Left ventricle myocardium inferior (tissue), 1 donor: ENCODE measurements around the gene EXTL1. TPM values are rescaled to one million over a fixed set of nuclear protein-coding genes. Genes with fewer than 3 reads are reported as not detected.

Source experiments
- DNase-seq: peaks from one replicate; pipeline ENCODE4 v3.0.0-alpha.2; 2020
- H3K27ac ChIP-seq: fragments of 200-600 bp; replicated peaks from 2 replicates; pipeline ENCODE4 v1.8.0; 2021
- H3K27me3 ChIP-seq: fragments of 200-600 bp; 2 replicates; pipeline ENCODE4 v1.8.0; 2021; ENCODE audit warnings: low read depth
- H3K36me3 ChIP-seq: fragments of 200-600 bp; 2 replicates; pipeline ENCODE4 v1.8.0; 2021
- H3K4me1 ChIP-seq: fragments of 200-600 bp; 2 replicates; pipeline ENCODE4 v1.8.0; 2021
- H3K4me3 ChIP-seq: fragments of 200-600 bp; 2 replicates; pipeline ENCODE4 v1.8.0; 2021; ENCODE audit warnings: mild to moderate bottlenecking, moderate library complexity
- H3K9me3 ChIP-seq: fragments of 200-600 bp; replicated peaks from 2 replicates; pipeline ENCODE4 v1.8.0; 2021
- CTCF ChIP-seq: fragments of 200-600 bp; IDR thresholded peaks from 2 replicates; pipeline ENCODE4 v1.8.0; 2021; ENCODE audit warnings: antibody characterized with exemption, mild to moderate bottlenecking, borderline replicate concordance
- intact Hi-C: fragments of 100-400 bp; cut with micrococcal nuclease; formaldehyde crosslinking; loops from one replicate; pipeline ENCODE4 v1.11.0; 2022
- total RNA-seq: library from RNA; stranded (reverse); fragmentation: NEBNext Ultra II Directional; extraction: Animal tissue kit (Norgen Biotek cat#: 25700); gene quantifications from one replicate; pipeline ENCODE4 v1.2.1, GENCODE V29; 2021
- donor health status: DM: no; HTN: yes; CAD: no; lungs with severe emphysema.

Gene EXTL1
- total RNA-seq, 1 donor from 2014 or later: 11.3 TPM

DNA sequence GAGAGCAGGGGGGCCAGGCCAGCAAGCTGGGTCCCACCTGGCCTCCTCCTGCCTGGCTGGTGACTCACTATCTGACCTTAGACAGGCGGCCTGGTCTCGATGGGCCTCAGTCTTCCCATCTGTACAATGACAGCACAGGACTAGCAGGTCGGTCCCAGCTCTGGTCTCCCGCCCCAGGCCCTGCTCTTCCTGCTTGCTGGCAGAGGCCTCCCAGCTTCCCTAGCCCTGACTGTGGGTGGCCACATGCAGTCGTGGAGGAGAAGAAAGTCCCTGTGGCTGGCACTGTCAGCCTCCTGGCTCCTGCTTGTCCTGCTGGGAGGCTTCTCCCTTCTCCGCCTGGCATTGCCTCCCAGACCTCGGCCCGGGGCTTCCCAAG lies 817 bp downstream of the EXTL1 start:
- no peaks in the 10 kb centered on the region for H3K36me3 ChIP-seq
- DNase-seq: no peak
- H3K4me1 ChIP-seq: peaks cover 78% of the 10 kb centered on the region
- H3K9me3 ChIP-seq: no peaks in the 10 kb centered on the region
- H3K4me3 ChIP-seq: peak overlapping the region; percentile 60
- H3K27ac ChIP-seq: peak overlapping the region; percentile 94
- intact Hi-C loops: no loop called here
- no peak for TF ChIP-seq CTCF
- no peaks in the 10 kb centered on the region for H3K27me3 ChIP-seq

DNA sequence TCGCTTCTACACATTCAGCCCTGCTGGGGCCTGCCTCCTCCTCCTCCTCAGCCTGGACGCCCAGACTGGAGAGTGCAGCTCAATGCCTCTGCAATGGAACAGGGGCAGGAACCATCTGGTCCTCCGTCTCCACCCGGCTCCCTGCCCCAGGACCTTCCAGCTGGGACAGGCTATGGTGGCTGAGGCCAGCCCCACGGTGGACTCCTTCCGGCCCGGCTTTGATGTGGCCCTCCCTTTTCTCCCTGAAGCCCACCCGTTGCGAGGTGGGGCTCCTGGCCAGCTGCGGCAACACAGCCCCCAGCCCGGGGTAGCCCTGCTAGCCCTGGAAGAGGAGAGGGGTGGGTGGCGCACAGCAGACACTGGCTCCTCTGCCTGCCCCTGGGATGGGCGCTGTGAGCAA lies 1.4 kb downstream of the EXTL1 start:
- no peak for TF ChIP-seq CTCF
- Histone ChIP-seq H3K36me3 (no peaks in the 10 kb centered on the region), H3K4me1 (peaks cover 75% of the 10 kb centered on the region), H3K4me3 (peak overlapping the region; percentile 60), H3K27ac (peak overlapping the region; percentile 94), H3K9me3 (no peaks in the 10 kb centered on the region), H3K27me3 (no peaks in the 10 kb centered on the region)
- no peak for DNase-seq
- intact Hi-C loops: no loop called here

GRCh38 chr1:26023826-26024225 lies 2.3 kb downstream of the EXTL1 start:
- H3K4me1 ChIP-seq: peaks cover 69% of the 10 kb centered on the region
- H3K4me3 ChIP-seq: peak overlapping the region; percentile 60
- DNase-seq: no peak
- H3K9me3 ChIP-seq: no peaks in the 10 kb centered on the region
- no peaks in the 10 kb centered on the region for H3K36me3 ChIP-seq
- TF ChIP-seq CTCF: no peak
- H3K27me3 ChIP-seq: no peaks in the 10 kb centered on the region
- intact Hi-C loops: no loop called here
- H3K27ac ChIP-seq: peak overlapping the region; percentile 94

- TF ChIP-seq CTCF: no peak
- peak overlapping the region; percentile 60 for H3K4me3 ChIP-seq
Observed at GRCh38 chr1:26025060-26025459, 3.5 kb downstream of the EXTL1 start.

DNA sequence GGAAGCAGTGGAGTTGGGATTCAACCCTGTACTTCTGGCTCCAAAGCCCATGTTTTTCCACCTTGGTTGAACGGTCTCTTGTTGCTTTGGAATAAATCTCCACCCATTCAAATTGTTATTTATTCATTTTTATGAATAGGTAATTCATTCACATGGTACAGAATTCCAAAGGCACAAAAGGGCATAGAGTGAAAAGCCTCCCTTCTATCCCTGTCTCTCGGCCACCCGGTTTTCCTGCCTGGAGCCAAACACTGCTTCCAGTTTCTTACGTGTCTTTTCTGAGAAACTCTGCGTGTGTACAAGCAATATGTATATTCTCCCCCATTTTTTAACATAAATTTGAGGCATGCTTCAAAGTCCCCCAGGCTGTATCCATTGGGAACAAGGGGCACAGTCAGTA lies 3.9 kb downstream of the EXTL1 start:
- Histone ChIP-seq H3K27ac (peak overlapping the region; percentile 94), H3K9me3 (no peaks in the 10 kb centered on the region), H3K4me1 (peaks cover 54% of the 10 kb centered on the region), H3K27me3 (no peaks in the 10 kb centered on the region), H3K4me3 (peak overlapping the region; percentile 60), H3K36me3 (no peaks in the 10 kb centered on the region)
- no peak for TF ChIP-seq CTCF
- DNase-seq: no peak
- intact Hi-C loops: no loop called here

More at GRCh38 chr1:26025060-26025459, 3.5 kb downstream of the EXTL1 start:
- no peaks in the 10 kb centered on the region for H3K27me3 ChIP-seq
- no peak for DNase-seq
- H3K9me3 ChIP-seq: no peaks in the 10 kb centered on the region
- H3K36me3 ChIP-seq: no peaks in the 10 kb centered on the region
- intact Hi-C loops: no loop called here
- peaks cover 58% of the 10 kb centered on the region for H3K4me1 ChIP-seq
- H3K27ac ChIP-seq: peak overlapping the region; percentile 94
